Activated naive CD8-positive, alpha-beta T cell (primary cell): Measurements from ENCODE around the gene KLF5.

Experiments
- H3K27ac Mint-ChIP-seq: one replicate; pipeline ENCODE4 v1.8.0; 2021; ENCODE audit warnings: mixed read lengths
- H3K27me3 Mint-ChIP-seq: one replicate; pipeline ENCODE4 v1.8.0; 2021; ENCODE audit warnings: mixed read lengths
- H3K36me3 Mint-ChIP-seq: one replicate; pipeline ENCODE4 v1.8.0; 2021; ENCODE audit warnings: mixed read lengths
- H3K4me1 Mint-ChIP-seq: one replicate; pipeline ENCODE4 v1.8.0; 2021; ENCODE audit warnings: low read depth, mixed read lengths
- H3K4me3 Mint-ChIP-seq: one replicate; pipeline ENCODE4 v1.8.0; 2021; ENCODE audit warnings: mild to moderate bottlenecking, mixed read lengths
- H3K9me3 Mint-ChIP-seq: one replicate; pipeline ENCODE4 v1.8.0; 2021; ENCODE audit warnings: low read depth, mixed read lengths

The KLF5 gene

DNA sequence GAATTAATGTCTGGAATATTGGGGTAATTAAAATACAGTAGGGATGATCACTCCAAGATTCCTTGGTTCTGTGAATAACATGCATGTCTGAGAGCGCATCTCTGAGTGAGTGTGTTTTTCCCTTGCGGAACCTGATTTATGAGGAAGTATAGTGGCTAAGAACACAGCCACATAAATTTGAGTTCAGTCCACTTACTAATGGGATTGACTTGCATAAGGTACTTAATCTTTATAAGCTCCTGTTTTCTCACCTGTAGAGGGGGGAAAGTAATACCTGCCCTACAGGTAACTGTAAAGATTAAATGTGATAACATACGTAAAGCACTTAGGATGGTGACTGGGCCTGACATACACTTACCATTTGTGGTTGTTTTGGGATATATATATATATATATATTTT, 60.8 kb downstream of the KLF5 start:
- Mint-ChIP-seq H3K36me3 (no peaks in the 10 kb centered on the region), H3K27me3 (no peaks in the 10 kb centered on the region), H3K4me1 (no peaks in the 10 kb centered on the region)

More for the DNA sequence above, 60.8 kb downstream of the KLF5 start:
- no peaks in the 10 kb centered on the region for H3K9me3 Mint-ChIP-seq
- no peak overlapping the region for H3K27ac Mint-ChIP-seq
- H3K4me3 Mint-ChIP-seq = no peak overlapping the region
